HG03520 (cell line): ENCODE data around the gene TIGD1.

Experiments used
- ATAC-seq: cut with Tn5 transposase; IDR thresholded peaks from one replicate; pipeline ENCODE4 v1.9.1; 2021; ENCODE audit warnings: mild to moderate bottlenecking, moderate library complexity; ENCODE audit not compliant: unreplicated experiment

Gene TIGD1

DNA sequence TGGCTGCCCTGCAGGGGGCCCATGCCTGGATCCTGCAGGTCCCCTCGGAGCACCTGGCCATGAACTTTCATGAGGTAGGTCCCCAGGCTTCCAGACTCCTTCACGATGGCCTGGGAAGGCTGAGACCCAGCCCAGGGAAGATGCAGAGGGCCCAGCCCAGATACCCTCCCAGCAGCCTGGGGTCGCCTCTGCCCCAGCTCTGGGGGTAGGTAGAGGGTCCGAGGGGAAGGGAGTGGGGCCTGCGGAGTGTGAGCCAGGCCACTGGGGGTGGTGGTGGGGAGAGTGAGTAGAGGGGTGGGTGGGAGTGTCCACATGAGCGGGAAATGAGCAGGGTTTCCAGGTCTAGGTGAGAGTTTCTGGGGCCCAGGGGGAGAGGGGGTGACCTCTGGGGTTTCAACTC, 25.6 kb downstream of the TIGD1 start:
- no peak for ATAC-seq

DNA sequence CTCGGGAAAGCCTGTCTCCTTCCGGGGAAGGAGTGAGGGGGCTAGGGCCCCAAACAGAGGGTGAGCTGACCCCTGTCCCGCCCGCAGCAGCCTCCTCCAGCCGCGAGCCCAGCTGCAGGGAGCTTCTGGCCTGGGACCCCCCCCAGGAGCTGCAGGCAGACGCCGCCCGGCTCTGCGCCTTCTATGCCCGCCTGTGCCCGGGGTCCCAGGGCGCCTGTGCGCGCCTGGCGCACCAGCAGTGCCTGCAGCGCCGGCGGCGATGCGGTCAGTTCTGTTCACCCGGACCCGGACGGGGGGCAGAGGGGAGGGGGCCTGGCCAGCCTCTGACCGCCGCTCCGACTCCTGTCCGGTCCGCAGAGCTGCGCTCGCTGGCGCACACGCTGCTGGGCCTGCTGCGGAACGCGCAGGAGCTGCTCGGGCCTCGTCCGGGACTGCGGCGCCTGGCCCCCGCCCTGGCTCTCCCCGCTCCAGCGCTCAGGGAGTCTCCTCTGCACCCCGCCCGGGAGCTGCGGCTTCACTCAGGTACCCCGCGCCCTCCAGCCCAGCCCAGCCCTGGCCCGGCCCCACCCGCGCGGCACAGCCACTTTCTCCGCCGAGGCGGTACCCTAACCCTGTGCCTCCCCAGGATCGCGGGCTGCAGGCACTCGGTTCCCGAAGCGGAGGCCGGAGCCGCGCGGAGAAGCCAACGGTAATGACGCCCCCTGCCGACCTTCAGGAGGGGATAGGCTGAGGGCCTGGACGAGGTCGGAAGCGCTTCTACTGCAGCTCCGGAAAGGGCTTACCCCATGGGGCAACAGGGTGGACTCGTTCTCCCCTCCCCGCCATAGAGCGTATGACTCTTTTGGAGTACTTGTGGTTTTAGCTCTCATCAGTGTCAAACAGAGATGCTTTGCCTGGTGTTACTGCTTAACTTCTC, 26.4 kb downstream of the TIGD1 start:
- no peak for ATAC-seq

DNA sequence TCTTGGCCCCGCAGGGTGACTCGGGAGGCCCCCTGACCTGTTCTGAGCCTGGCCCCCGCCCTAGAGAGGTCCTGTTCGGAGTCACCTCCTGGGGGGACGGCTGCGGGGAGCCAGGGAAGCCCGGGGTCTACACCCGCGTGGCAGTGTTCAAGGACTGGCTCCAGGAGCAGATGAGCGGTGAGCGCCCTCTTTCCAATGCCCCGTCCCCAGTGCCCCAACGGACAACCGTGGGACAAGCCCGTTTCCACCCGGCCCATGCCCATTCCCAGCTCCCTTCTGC, 27.0 kb downstream of the TIGD1 start:
- no peak for ATAC-seq

DNA sequence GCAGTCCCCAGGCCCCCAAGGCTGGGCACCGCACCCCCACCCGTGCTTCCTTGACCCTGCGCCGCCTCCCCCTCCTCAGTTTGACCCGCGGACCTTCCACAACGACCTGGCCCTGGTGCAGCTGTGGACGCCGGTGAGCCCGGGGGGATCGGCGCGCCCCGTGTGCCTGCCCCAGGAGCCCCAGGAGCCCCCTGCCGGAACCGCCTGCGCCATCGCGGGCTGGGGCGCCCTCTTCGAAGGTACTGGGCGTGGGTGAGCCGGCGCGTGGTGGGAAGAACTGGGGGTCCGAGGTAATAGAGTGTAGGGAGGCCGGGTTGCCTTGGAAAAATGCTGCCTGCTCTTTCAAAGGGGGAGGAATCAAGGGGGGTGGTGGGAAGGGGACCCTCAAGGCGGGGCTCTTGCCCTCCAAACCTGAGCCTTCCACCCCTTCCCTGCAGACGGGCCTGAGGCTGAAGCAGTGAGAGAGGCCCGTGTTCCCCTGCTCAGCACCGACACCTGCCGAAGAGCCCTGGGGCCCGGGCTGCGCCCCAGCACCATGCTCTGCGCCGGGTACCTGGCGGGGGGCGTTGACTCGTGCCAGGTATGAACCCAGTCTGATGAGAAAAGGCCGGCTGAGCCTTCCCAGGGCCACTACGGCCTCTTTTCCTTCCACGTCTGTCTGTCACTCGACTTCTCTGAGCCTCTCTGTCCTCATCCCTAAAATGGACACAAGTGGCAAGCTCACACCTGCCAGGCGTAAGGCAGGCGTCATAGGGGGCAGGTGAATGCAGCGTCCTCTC, 27.5 kb downstream of the TIGD1 start:
- no peak for ATAC-seq

DNA sequence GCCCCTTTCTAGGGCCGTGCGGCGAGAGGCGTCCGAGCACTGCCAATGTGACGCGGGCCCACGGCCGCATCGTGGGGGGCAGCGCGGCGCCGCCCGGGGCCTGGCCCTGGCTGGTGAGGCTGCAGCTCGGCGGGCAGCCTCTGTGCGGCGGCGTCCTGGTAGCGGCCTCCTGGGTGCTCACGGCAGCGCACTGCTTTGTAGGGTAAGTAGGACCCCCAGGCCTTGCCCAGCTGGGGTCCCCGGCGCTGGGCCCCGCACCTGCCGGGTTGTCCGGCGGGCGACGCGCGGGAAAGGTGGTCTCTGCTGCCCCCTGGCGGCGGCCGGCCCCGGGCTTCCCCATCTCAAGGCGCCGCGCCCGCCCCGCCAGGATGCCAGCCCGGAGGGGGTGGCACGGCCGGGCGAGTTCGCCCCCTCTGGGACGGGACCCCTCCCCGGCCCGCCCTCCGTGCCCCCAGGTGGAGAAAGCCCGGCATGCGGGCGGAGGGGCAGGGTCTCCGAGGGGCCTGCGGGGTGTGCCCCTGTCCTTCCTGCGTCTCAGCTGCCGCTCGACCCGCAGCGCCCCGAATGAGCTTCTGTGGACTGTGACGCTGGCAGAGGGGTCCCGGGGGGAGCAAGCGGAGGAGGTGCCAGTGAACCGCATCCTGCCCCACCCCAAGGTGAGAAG, 28.3 kb downstream of the TIGD1 start:
- ATAC-seq = no peak

DNA sequence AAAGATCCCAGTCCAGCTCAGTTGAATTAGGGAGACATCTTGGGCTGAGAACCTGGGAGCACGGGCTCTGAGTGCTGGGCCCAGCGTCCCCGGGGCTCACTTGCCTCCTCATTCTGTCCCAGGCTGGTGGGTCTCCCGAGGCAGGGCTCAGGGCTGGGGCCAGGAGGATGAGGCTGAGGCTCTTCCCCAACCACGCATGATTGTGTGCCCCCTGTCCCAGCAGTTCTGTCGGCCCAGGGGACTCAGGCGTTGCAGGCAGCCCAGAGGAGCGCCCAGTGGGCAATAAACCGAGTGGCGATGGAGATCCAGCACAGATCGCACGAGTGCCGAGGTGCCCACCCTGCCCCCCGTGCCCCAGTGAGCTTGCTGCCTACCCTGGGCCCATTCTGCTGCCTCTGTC, 29.3 kb downstream of the TIGD1 start:
- ATAC-seq = no peak

DNA sequence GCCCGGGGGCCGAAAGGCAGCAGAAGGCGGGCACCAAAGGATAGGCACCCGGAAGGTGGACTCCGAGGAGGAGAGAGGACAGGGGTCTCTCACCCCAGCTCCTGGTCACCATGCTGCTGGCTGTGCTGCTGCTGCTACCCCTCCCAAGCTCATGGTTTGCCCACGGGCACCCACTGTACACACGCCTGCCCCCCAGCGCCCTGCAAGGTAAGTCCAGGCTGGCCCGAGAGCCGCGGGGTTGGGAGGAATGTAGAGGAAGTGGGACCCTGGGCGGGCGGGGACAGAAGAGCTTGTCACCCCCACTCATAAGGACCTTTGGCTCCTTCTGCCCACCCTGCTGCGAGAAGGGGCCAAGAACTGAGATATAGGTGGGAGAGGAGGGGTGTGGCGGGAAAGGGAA, 29.9 kb downstream of the TIGD1 start:
- no peak for ATAC-seq

DNA sequence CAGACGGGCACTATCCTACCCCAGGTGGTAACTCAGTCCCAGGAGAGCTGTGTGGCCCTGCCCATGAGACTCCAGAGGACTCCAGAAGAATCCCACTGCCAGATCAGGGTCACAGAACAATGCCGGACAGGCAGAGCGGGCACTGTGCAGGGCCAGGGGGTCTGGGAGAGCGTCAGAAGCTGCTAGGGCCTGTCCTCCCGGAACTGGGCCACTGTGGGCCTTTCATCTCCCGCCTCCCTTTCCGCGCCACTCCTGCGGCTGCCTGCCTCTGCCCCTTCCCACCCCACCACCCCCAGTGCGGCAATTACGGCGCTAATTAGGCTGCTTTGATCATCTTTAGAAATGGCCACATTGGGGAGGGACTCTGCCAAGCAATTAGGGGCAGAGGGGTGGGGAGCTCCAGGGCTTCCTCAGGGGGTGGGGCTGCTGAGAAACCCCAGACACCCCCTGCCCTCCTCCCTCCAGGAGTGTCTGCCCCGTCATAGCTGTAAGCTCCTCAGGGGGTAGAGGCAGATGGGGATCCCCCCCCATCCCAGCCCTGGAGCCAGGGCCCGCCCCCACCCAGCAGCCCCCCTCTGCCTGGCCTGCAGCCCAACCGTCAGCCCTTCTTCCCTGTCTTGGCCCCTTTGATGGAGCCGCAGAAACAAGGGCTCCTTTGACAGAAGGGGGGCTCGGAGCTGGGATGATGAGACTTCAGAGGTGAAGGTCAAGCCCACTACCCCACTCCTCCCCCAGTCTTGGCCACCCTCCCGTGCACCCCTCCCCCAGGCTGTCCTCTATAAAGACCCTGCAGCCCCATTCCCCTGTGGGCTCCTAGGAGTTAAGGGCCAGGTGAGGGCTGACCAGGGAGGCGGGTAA, 30.5 kb downstream of the TIGD1 start, which contains the start of gene PRSS56:
Gene PRSS56 (plus strand): TSS at position 808 of the 858 bp plus-strand sequence. CDS start 211 bp downstream, outside the sequence.
- ATAC-seq = no peak

DNA sequence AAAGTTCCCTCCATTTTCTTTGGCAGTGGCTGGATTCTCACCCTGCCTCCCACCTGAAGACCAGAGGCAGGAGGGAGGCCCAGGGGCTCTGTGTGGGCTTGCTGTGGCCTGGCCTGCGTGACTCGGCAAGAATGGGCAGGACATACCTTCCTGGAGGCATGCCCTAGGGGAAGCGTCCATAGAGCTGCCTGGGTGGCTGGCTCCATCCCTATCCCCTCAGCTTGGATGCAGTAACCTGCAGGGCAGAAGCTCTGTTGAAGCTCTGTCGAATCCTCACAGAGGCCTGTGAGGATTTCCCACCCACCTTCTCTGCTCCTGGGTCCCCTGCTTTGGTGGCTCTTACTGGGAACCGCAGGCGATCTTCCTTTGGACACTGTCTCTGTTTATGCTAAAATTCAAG, 31.5 kb downstream of the TIGD1 start:
- ATAC-seq = no peak

DNA sequence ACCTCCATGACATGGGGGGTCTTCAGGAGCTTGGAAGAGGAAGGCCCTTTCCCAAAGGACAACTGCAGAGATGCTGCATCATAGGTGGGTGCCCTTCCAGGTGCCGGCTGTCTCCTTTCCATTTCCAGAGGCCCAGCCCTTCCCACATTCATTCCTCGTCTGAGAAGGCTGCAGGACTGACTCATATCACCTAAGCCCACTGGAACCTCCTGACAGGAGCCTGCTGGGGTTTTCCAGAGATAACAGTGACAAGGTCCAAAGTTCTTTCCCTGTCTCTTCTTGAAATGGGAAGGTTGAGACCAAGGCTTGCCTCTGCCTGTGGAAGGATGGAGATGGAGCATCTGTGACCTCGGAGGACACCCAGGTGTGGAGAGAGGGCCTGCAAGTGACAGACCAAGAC, 33.8 kb downstream of the TIGD1 start:
- ATAC-seq = no peak

DNA sequence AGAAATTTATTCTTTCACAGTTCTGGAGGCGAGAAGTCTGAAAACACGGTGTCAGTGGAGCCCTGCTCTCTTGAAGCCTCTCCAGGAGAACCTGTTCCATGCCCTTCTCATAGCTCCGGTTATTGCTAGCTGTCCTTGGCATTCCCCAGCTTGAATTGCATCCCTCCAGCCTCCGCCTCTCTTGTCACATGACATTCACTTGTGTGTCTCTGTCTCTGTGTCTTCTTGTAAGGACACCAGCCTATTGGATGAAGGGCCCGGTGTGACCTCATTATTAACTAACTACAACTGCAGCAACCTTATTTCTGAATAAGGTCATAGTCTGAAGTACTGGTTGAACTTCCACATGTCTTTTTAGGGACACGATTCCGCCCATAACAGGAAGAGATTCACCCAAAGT, 34.7 kb downstream of the TIGD1 start:
- ATAC-seq = no peak

DNA sequence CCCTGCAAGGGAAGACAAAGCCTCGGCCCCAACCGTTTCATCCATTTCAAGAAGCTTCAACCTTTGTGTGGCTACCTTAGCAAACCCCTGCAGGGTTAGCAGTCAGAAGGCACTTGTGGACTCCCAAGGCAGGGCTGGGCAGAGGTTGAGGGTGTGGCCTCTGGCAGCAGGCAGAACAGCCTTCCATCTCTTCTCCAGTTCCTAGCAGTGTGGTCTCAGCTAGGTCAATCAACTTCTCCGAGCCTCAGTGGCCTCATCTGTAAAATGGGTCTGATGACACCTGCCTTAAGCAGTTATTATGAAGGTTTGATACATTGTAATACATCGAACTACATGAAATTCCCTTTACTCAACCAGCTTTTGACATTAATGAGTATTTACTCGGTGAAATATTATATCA, 37.0 kb downstream of the TIGD1 start:
- no peak for ATAC-seq

DNA sequence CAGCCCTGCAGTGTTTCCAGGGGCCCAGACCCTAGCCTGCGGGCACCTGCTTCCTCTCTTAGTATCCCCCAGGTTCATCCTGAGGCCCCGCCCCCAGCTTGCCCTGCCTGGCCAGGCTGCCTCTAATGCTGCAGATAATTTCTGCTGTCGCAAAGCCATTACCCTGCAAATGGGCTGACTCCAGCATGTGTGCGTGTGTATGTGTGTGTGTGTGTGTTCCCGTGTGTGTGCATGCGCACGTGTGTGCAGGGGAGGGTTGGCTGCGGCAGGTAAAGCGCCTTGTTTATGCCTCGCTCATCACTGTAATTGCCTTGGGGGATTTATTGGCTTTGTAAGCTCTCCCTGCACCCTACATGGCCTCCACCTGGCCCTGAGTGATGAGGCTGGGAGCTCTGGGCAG, 37.8 kb downstream of the TIGD1 start:
- ATAC-seq = no peak

DNA sequence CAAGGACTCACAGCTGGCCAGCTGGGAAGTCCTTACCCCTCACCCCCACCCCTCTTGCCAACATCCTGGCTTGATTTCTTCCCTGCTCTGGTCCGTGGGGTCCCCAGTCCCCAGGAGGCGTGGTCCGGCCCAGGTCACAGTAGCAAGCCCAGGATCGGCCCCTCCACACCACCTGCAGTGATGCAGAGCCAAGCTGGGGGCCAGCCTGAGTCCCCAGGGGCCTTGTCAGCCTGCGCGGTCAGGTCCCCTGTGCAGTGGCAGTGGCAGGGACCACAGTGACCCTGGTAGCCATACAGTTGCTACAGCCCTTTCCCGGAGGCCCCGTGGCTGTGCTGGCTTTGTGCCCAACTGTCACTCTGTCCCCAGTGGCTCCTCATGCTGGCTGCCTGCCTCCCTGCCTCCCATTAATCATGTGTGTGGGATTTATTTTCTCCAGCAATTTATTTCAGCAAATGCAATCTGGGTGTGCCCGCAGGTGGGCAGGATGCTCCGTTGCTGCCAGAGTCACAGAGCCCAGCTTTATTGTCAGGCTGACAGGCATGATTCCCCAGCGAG, 38.9 kb downstream of the TIGD1 start:
- no peak for ATAC-seq

DNA sequence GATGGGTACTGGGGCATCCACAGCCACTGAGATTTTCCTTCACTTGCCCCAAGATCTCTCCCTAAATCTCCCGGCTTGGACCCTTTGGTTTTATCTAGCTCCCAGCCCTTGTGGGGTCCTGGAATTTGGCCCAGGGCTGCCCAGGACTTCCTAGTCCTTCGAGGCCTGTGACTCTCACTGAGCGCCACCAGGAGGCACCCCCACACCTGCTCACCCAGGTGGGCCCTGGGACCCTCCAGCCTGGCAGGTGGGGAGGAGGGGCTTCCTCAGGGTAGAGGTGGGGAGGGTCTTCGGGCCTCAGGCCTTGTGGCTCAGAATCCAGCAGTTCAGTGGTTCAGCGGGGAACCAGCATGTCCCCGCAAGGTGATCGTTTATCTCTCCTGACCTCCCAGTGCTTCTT, 42.1 kb downstream of the TIGD1 start:
- no peak for ATAC-seq

DNA sequence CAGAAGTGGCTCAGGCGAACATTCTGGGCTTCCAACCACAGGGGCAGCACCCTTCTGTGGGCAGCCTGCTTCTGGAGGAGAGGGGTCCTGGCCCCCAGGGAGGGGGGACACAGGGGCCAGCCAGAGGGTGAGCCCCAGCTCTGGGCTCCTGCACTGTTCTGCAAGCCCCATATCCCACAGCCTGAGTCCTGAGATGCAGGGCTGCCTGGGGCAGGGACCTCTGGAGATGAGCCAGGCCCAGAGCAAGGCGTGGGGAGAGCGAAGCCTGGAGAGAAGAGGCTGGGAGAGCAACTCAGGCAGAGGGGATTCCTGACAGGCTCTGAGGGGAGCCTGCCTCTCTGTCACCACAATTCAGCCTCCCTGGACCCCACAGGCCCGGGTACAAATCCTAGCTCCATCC, 43.6 kb downstream of the TIGD1 start:
- no peak for ATAC-seq

DNA sequence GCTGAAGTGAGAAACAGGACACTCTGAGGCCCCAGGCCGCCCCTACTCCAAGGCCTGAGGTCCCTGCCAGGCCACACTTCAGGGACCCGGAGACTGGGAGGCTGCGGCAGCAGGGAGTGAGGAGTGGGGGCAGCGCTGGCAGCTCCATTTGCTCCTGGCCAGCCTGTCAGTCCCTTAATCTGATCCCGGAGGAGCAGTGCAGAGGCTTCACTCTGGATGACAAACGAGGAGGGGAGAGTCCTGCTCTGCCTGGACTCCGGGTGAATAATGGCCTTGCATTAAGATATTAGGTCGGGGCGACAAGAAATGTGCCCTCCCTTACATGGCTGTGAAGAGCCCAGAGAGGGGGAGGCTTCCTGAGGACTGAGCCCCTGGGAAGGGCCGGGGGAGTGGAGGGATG, 44.5 kb downstream of the TIGD1 start:
- ATAC-seq = no peak

DNA sequence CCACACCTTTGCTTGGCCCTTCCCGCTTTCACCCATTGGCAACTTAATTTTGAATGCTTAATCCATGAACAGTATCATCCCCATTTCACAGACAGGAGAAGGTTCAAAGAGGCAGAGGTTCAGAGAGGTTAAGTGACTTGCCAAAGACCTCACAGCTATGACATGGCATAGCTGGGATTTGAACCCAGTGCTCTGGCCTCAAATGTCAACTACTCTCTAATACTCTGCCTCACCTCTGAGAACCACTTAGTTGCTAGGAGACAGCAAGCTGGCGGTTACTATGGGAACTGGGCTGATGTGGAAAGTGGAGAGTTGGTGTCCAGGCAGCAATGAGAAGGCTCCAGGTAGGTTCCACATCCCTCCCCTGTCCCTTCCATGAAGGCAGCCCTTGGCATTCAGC, 45.9 kb downstream of the TIGD1 start:
- ATAC-seq = no peak

DNA sequence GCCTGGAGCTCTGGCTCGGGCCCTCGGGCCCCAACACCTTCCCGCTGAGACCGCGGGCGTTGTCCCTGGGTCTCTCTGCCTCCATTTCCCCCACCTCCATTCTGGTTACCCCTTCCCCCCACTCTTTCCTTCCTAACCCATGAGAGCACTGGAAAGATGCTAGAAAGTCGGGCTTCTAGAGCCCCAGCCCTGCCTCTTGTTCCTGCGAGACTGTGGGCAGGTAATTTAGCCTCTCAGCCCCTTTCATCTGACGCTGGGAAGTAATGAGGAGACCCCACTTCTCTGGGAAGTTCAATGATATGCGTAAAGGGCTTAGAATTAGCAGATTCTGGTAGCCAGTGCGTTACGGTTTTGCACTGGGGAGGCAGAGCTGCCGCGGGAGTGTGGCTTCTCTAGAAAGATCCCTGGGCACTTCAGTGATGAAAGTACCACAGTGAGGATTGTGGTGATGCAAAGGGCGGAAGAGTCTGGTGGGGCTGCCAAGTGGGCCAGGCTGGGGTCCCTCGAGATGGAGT, 46.5 kb downstream of the TIGD1 start:
- ATAC-seq = no peak
